ENCODE measurements around the gene KCNMA1. TPM values are rescaled to one million over a fixed set of nuclear protein-coding genes. Genes with fewer than 3 reads are reported as not detected.

The KCNMA1 gene
- total RNA-seq, 1 donor from 2014 or later = 44.0 TPM

- DNase-seq (ENCODE audit: low spot score) (no peak), ATAC-seq (peak; percentile 19)
Measured at GRCh38 chr10:77157248-77158019, 480.2 kb downstream of the KCNMA1 start.

GRCh38 chr10:77156406-77156879 lies 481.2 kb downstream of the KCNMA1 start:
- ATAC-seq (no peak), DNase-seq (ENCODE audit: low spot score) (no peak)

- ATAC-seq (no peak), DNase-seq (ENCODE audit: low spot score) (no peak)
Measured at GRCh38 chr10:77152256-77152655, 485.4 kb downstream of the KCNMA1 start.

GRCh38 chr10:77151408-77151807 lies 486.2 kb downstream of the KCNMA1 start:
- ATAC-seq (no peak), DNase-seq (ENCODE audit: low spot score) (no peak)

GRCh38 chr10:77149706-77150105 lies 487.9 kb downstream of the KCNMA1 start:
- no peak for ATAC-seq
- DNase-seq (ENCODE audit: low spot score) = no peak

GRCh38 chr10:77149001-77149400 lies 488.6 kb downstream of the KCNMA1 start:
- no peak for DNase-seq (ENCODE audit: low spot score)
- ATAC-seq = no peak

- ATAC-seq (no peak), DNase-seq (ENCODE audit: low spot score) (no peak)
Measured at GRCh38 chr10:77147871-77148270, 489.7 kb downstream of the KCNMA1 start.

- DNase-seq (ENCODE audit: low spot score) = no peak
Measured at GRCh38 chr10:77146712-77147336, 490.8 kb downstream of the KCNMA1 start.

GRCh38 chr10:77144656-77145055 lies 493.0 kb downstream of the KCNMA1 start:
- DNase-seq (ENCODE audit: low spot score) (no peak), ATAC-seq (no peak)

More at GRCh38 chr10:77146712-77147336, 490.8 kb downstream of the KCNMA1 start:
- ATAC-seq = no peak

GRCh38 chr10:77139252-77140160 lies 498.1 kb downstream of the KCNMA1 start:
- no peak for ATAC-seq
- no peak for DNase-seq (ENCODE audit: low spot score)

- DNase-seq (ENCODE audit: low spot score) (no peak), ATAC-seq (no peak)
Measured at GRCh38 chr10:77138541-77138940, 499.1 kb downstream of the KCNMA1 start.

- ATAC-seq = no peak
- DNase-seq (ENCODE audit: low spot score) = no peak
Measured at GRCh38 chr10:77135555-77135954, 502.1 kb downstream of the KCNMA1 start.

GRCh38 chr10:77131214-77131613 lies 506.4 kb downstream of the KCNMA1 start:
- DNase-seq (ENCODE audit: low spot score) = no peak
- no peak for ATAC-seq

GRCh38 chr10:77127243-77127642 lies 510.4 kb downstream of the KCNMA1 start:
- no peak for ATAC-seq
- no peak for DNase-seq (ENCODE audit: low spot score)

GRCh38 chr10:77125231-77125630 lies 512.4 kb downstream of the KCNMA1 start:
- DNase-seq (ENCODE audit: low spot score) = no peak
- peak; percentile 12 for ATAC-seq

- ATAC-seq (no peak), DNase-seq (ENCODE audit: low spot score) (no peak)
Measured at GRCh38 chr10:77123330-77123729, 514.3 kb downstream of the KCNMA1 start.

- no peak for DNase-seq (ENCODE audit: low spot score)
Measured at GRCh38 chr10:77121829-77122228, 515.8 kb downstream of the KCNMA1 start.

GRCh38 chr10:77120666-77121376 lies 516.8 kb downstream of the KCNMA1 start:
- DNase-seq (ENCODE audit: low spot score) = no peak
- no peak for ATAC-seq

More at GRCh38 chr10:77121829-77122228, 515.8 kb downstream of the KCNMA1 start:
- no peak for ATAC-seq

GRCh38 chr10:77120012-77120411 lies 517.6 kb downstream of the KCNMA1 start:
- no peak for ATAC-seq

GRCh38 chr10:77118603-77119282 lies 518.9 kb downstream of the KCNMA1 start:
- no peak for DNase-seq (ENCODE audit: low spot score)
- ATAC-seq = no peak

More at GRCh38 chr10:77120012-77120411, 517.6 kb downstream of the KCNMA1 start:
- no peak for DNase-seq (ENCODE audit: low spot score)
